Measurements from ENCODE around the gene AXIN1.

DNA sequence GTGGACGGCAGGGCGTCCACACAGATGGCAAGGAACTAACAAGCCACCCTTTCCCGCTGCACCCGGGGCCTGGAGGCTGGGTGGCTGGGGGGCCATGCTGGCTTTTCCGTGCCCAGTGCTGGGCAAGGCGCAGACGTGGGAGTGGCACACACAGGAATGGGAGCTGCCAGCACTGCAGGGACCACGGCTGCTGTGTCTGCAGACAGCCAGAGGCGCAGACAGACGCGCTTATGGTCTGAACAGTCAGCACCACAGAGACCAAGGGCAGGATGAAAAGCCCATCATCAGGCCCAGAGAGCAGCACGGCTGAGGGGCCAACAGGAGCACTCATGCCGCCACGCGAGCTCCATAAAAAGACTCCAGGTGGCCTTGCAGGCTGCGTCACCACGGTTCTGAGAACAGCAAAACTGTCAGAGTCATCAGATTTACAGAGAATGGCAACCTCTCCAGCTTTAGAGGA lies 45.6 kb downstream of the AXIN1 start:
- TF ChIP-seq, protein P1, sequence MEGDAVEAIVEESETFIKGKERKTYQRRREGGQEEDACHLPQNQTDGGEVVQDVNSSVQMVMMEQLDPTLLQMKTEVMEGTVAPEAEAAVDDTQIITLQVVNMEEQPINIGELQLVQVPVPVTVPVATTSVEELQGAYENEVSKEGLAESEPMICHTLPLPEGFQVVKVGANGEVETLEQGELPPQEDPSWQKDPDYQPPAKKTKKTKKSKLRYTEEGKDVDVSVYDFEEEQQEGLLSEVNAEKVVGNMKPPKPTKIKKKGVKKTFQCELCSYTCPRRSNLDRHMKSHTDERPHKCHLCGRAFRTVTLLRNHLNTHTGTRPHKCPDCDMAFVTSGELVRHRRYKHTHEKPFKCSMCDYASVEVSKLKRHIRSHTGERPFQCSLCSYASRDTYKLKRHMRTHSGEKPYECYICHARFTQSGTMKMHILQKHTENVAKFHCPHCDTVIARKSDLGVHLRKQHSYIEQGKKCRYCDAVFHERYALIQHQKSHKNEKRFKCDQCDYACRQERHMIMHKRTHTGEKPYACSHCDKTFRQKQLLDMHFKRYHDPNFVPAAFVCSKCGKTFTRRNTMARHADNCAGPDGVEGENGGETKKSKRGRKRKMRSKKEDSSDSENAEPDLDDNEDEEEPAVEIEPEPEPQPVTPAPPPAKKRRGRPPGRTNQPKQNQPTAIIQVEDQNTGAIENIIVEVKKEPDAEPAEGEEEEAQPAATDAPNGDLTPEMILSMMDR (IDR thresholded peaks at IDR 0.05): no peak
- no peak for TF ChIP-seq POLR2A (IDR thresholded peaks at IDR 0.05)

Measured in thyroid gland (tissue), 4 donors.